GM23338 (cell line): ENCODE data around the gene OS9.
"Not testable (repeated sequence)": the region's sequence is repeated elsewhere in the genome, so short reads cannot be mapped to it uniquely, and the experiment has no call there.

Experiments used
- CREB1 ChIP-seq: fragments of 250-450 bp; sonication (Bioruptor Pico); IDR thresholded peaks from 2 replicates; pipeline ENCODE4 v1.5.0; 2020; ENCODE audit warnings: low read depth, mild to moderate bottlenecking, moderate library complexity
- EZH2 ChIP-seq: fragments of 200-600 bp; sonication (generic); IDR thresholded peaks from one replicate; pipeline ENCODE4 v1.8.0; 2017; ENCODE audit warnings: antibody characterized with exemption, mild to moderate bottlenecking, low read depth; ENCODE audit not compliant: unreplicated experiment
- EZH2phosphoT487 ChIP-seq: fragments of 200-600 bp; sonication (generic); IDR thresholded peaks from one replicate; pipeline ENCODE4 v1.8.1; 2018; ENCODE audit warnings: antibody characterized with exemption; ENCODE audit not compliant: unreplicated experiment
- JUNB ChIP-seq: IDR thresholded peaks from one replicate; pipeline ENCODE4 v1.6.1; 2016; ENCODE audit warnings: antibody characterized with exemption; ENCODE audit not compliant: unreplicated experiment
- TF ChIP-seq, protein P1 (sequence below), 2 experiments: fragments of 200-600 bp in 1 of 2; sonication (generic) in 1 of 2; conservative IDR thresholded peaks; 2 replicates each; pipeline versions ENCODE4 v1.5.1 to v1.6.1; 2016 to 2017; ENCODE audit warnings: antibody characterized with exemption in 2 of 2, low read depth in 2 of 2, mild to moderate bottlenecking in 2 of 2, moderate library complexity in 1 of 2
- TF ChIP-seq, protein P2 (sequence below): IDR thresholded peaks from one replicate; pipeline ENCODE4 v1.6.1; 2018; ENCODE audit warnings: antibody characterized with exemption; ENCODE audit not compliant: unreplicated experiment

DNA sequence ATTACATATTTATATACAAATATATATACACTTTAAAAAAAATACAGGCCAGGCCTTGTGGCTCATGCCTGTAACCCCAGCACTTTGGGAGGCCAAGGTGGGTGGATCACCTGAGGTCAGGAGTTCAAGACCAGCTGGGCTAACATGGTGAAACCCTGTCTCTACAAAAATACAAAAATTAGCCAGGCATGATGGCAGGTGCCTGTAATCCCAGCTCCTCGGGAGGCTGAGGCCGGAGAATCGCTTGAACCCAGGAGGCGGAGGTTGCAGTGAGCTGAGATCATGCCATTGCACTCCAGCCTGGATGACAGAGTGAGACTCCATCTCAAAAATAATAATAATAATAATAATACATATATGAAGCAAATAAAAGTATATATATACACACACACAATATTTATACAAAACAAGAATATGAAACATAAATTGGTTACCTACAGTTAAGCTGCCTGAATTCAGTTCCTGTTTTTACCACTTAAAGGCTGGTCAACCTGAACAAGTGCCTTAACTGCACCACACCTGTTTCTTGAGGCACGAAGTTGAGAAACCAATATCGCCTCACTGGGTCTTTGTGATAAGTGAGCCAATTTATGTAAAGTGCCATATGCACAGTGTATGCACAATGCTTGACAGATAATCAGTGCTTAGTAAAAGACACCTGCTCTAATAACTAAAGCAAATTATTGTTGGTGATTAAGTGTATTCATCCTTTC lies 21.3 kb downstream of the OS9 start:
- TF ChIP-seq, protein P1, sequence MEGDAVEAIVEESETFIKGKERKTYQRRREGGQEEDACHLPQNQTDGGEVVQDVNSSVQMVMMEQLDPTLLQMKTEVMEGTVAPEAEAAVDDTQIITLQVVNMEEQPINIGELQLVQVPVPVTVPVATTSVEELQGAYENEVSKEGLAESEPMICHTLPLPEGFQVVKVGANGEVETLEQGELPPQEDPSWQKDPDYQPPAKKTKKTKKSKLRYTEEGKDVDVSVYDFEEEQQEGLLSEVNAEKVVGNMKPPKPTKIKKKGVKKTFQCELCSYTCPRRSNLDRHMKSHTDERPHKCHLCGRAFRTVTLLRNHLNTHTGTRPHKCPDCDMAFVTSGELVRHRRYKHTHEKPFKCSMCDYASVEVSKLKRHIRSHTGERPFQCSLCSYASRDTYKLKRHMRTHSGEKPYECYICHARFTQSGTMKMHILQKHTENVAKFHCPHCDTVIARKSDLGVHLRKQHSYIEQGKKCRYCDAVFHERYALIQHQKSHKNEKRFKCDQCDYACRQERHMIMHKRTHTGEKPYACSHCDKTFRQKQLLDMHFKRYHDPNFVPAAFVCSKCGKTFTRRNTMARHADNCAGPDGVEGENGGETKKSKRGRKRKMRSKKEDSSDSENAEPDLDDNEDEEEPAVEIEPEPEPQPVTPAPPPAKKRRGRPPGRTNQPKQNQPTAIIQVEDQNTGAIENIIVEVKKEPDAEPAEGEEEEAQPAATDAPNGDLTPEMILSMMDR (conservative IDR thresholded peaks at IDR 0.05; ENCODE audit: low read depth in 2 of 2) = not testable (repeated sequence)
- TF ChIP-seq EZH2, CREB1, EZH2phosphoT487, JUNB: not testable (repeated sequence)
- TF ChIP-seq, protein P2, sequence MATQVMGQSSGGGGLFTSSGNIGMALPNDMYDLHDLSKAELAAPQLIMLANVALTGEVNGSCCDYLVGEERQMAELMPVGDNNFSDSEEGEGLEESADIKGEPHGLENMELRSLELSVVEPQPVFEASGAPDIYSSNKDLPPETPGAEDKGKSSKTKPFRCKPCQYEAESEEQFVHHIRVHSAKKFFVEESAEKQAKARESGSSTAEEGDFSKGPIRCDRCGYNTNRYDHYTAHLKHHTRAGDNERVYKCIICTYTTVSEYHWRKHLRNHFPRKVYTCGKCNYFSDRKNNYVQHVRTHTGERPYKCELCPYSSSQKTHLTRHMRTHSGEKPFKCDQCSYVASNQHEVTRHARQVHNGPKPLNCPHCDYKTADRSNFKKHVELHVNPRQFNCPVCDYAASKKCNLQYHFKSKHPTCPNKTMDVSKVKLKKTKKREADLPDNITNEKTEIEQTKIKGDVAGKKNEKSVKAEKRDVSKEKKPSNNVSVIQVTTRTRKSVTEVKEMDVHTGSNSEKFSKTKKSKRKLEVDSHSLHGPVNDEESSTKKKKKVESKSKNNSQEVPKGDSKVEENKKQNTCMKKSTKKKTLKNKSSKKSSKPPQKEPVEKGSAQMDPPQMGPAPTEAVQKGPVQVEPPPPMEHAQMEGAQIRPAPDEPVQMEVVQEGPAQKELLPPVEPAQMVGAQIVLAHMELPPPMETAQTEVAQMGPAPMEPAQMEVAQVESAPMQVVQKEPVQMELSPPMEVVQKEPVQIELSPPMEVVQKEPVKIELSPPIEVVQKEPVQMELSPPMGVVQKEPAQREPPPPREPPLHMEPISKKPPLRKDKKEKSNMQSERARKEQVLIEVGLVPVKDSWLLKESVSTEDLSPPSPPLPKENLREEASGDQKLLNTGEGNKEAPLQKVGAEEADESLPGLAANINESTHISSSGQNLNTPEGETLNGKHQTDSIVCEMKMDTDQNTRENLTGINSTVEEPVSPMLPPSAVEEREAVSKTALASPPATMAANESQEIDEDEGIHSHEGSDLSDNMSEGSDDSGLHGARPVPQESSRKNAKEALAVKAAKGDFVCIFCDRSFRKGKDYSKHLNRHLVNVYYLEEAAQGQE = not testable (repeated sequence)
